ENCODE results near the gene ASB11.

DNA sequence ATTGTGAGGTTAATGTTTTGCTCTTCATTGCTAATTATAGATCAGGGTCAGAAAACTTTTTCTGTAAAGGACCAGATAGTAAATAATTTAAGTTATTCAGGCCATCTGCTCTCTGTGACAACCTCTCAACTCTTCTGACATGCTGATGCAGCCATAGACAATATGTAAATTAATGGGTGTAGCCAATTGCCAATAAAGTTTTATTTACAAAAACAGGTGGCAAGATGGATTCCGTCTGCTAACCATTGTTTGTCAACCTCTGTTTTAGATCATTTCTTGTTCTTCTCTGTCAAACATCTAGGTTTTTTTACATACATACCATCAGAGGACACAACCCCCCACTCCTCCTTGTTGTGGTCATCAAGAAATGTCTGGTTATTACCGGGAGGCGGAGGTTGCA is 79.3 kb downstream of the ASB11 start:
- TF ChIP-seq, protein P1, sequence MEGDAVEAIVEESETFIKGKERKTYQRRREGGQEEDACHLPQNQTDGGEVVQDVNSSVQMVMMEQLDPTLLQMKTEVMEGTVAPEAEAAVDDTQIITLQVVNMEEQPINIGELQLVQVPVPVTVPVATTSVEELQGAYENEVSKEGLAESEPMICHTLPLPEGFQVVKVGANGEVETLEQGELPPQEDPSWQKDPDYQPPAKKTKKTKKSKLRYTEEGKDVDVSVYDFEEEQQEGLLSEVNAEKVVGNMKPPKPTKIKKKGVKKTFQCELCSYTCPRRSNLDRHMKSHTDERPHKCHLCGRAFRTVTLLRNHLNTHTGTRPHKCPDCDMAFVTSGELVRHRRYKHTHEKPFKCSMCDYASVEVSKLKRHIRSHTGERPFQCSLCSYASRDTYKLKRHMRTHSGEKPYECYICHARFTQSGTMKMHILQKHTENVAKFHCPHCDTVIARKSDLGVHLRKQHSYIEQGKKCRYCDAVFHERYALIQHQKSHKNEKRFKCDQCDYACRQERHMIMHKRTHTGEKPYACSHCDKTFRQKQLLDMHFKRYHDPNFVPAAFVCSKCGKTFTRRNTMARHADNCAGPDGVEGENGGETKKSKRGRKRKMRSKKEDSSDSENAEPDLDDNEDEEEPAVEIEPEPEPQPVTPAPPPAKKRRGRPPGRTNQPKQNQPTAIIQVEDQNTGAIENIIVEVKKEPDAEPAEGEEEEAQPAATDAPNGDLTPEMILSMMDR (IDR thresholded peaks at IDR 0.05 in 4 of 5, conservative IDR thresholded peaks at IDR 0.05 in 1 of 5) = no peak
- no peak for TF ChIP-seq POLR2A (IDR thresholded peaks at IDR 0.05)
